ENCODE measurements around the gene DDX20.
A peak's percentile ranks its signal among the peaks of the same experiment; 100 is the strongest.
"Not testable (repeated sequence)": the region's sequence is repeated elsewhere in the genome, so short reads cannot be mapped to it uniquely, and the experiment has no call there.

DDX20 gene

GRCh38 chr1:111792249-111792648 is 36.5 kb downstream of the DDX20 start:
- no peak for DNase-seq

GRCh38 chr1:111793923-111794322 is 38.2 kb downstream of the DDX20 start:
- DNase-seq, result no peak

GRCh38 chr1:111795401-111795800 is 39.7 kb downstream of the DDX20 start:
- DNase-seq, result no peak

GRCh38 chr1:111798580-111798979 is 42.9 kb downstream of the DDX20 start:
- DNase-seq, result no peak

GRCh38 chr1:111799722-111800121 is 44.0 kb downstream of the DDX20 start:
- not testable (repeated sequence) for DNase-seq

- peak; percentile 6 for DNase-seq
Observed at GRCh38 chr1:111801071-111801850, 45.6 kb downstream of the DDX20 start.

- DNase-seq, result no peak
Observed at GRCh38 chr1:111802110-111802509, 46.4 kb downstream of the DDX20 start.

GRCh38 chr1:111802984-111803383 is 47.3 kb downstream of the DDX20 start:
- DNase-seq, result no peak

GRCh38 chr1:111803951-111804350 is 48.2 kb downstream of the DDX20 start:
- DNase-seq, result no peak

- no peak for DNase-seq
Observed at GRCh38 chr1:111804776-111805175, 49.1 kb downstream of the DDX20 start.

GRCh38 chr1:111805251-111805650 is 49.5 kb downstream of the DDX20 start:
- no peak for DNase-seq

GRCh38 chr1:111811891-111812290 is 56.2 kb downstream of the DDX20 start:
- DNase-seq, result no peak

- no peak for DNase-seq
Observed at GRCh38 chr1:111812306-111812705, 56.6 kb downstream of the DDX20 start.

- DNase-seq, result no peak
Observed at GRCh38 chr1:111813440-111814304, 58.0 kb downstream of the DDX20 start.

- no peak for DNase-seq
Observed at GRCh38 chr1:111814305-111814628, 58.6 kb downstream of the DDX20 start.

GRCh38 chr1:111814642-111815041 is 58.9 kb downstream of the DDX20 start:
- no peak for DNase-seq
